ENCODE measurements around the gene BAZ2B.

BAZ2B gene

GRCh38 chr2:159612255-159612901 lies 4.0 kb downstream of the BAZ2B start:
- Histone ChIP-seq H3K27me3 (ENCODE audit: low read depth) (no peaks in the 10 kb centered on the region), H3K9me3 (no peaks in the 10 kb centered on the region), H3K4me1 (peaks cover 44% of the 10 kb centered on the region), H3K36me3 (replicated peaks) (no peaks in the 10 kb centered on the region), H3K4me3 (no peak overlapping the region)
- peak in 1 of 2 experiments; percentile 44 for DNase-seq (ENCODE audit: low spot score in 2 of 2)
- in situ Hi-C loops (cut with MboI; ENCODE audit: low sequenced_read_pairs): no loop called here

GRCh38 chr2:159609811-159610549 lies 6.4 kb downstream of the BAZ2B start:
- in situ Hi-C loops (cut with MboI; ENCODE audit: low sequenced_read_pairs): loop anchor here (5.0 kb wide), 1 partner anchor 102 kb away; the partner anchor contains the start of gene MARCHF7
- Histone ChIP-seq H3K27me3 (ENCODE audit: low read depth) (no peaks in the 10 kb centered on the region), H3K4me3 (no peak overlapping the region)

GRCh38 chr2:159608723-159609308 lies 7.5 kb downstream of the BAZ2B start:
- no peaks in the 10 kb centered on the region for H3K36me3 ChIP-seq (replicated peaks)
- no peaks in the 10 kb centered on the region for H3K9me3 ChIP-seq
- H3K27me3 ChIP-seq (ENCODE audit: low read depth): no peaks in the 10 kb centered on the region
- DNase-seq (ENCODE audit: low spot score in 2 of 2): no peak
- H3K4me3 ChIP-seq: no peak overlapping the region
- in situ Hi-C loops (cut with MboI; ENCODE audit: low sequenced_read_pairs): loop anchor here (5.0 kb wide), 1 partner anchor 103 kb away; the partner anchor contains the start of gene MARCHF7
- peaks cover 48% of the 10 kb centered on the region for H3K4me1 ChIP-seq

More at GRCh38 chr2:159609811-159610549, 6.4 kb downstream of the BAZ2B start:
- no peak for DNase-seq (ENCODE audit: low spot score in 2 of 2)
- H3K9me3 ChIP-seq: no peaks in the 10 kb centered on the region
- no peaks in the 10 kb centered on the region for H3K36me3 ChIP-seq (replicated peaks)
- H3K4me1 ChIP-seq: peaks cover 50% of the 10 kb centered on the region

- peaks cover 48% of the 10 kb centered on the region for H3K4me1 ChIP-seq
These were observed 8.2 kb downstream of the BAZ2B start for GRCh38 chr2:159608108-159608507.

DNA sequence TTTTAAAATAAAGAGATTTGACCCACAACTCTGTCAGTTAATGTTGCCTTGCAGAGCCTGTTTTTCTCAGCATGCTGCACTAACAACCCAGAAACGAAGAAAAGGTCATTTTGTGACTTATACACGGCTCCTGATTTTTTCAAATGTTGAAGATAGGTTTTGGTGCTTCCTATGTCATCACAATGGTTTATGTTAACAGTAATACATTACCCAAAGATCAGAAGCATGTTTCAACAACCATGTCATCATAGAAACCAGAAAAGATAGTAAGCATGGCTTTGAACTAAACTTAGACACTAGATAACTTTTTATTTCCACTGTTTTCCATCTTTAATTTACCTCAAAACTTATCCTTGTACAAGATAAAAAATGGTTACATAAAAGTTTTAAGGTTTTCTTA lies 10.1 kb downstream of the BAZ2B start:
- H3K4me1 ChIP-seq: peaks cover 37% of the 10 kb centered on the region
- in situ Hi-C loops (cut with MboI; ENCODE audit: low sequenced_read_pairs): loop anchor here (5.0 kb wide), 1 partner anchor 106 kb away; the partner anchor contains the start of gene MARCHF7

More at GRCh38 chr2:159608108-159608507, 8.2 kb downstream of the BAZ2B start:
- Histone ChIP-seq H3K36me3 (replicated peaks) (no peaks in the 10 kb centered on the region), H3K27me3 (ENCODE audit: low read depth) (no peaks in the 10 kb centered on the region), H3K9me3 (no peaks in the 10 kb centered on the region), H3K4me3 (no peak overlapping the region)
- DNase-seq (ENCODE audit: low spot score in 2 of 2): no peak
- in situ Hi-C loops (cut with MboI; ENCODE audit: low sequenced_read_pairs): loop anchor here (5.0 kb wide), 1 partner anchor 104 kb away; the partner anchor contains the start of gene MARCHF7

DNA sequence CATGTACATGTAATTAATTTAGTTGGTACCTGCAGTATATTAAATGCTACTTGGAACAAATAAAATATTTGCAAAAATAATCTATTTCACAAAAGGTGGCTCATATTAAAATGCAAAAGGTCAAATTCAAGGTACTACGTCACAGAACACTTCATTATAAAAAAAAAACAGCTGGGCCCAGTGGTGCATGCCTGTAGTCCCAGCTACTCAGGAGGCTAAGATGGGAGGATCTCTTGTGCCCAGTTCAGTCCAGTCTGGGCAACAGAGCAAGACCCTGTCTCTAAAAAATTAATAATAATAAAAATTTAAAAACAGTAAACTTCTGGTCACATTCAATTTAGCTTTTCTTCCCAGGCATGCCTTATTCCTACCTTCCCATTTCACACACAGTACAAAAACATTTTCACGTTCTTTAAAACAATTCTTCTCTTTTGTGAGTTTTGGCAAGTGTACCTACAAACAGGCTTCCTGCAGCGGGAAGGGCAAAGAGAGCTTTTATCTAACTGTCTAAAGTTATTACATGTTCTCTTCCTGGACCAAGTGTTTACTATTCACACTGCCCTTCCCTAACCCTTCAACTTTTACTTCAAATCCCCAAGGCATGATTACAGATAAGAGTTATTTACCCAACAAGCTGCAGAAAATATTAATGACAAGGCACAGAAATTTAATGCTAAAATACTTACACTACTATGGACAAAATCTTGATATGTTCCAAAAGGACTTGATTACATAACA lies 10.7 kb downstream of the BAZ2B start:
- Histone ChIP-seq H3K36me3 (replicated peaks) (no peaks in the 10 kb centered on the region), H3K9me3 (no peaks in the 10 kb centered on the region), H3K4me1 (peaks cover 35% of the 10 kb centered on the region), H3K4me3 (no peak overlapping the region), H3K27me3 (ENCODE audit: low read depth) (no peaks in the 10 kb centered on the region)
- in situ Hi-C loops (cut with MboI; ENCODE audit: low sequenced_read_pairs): loop anchor here (5.0 kb wide), 1 partner anchor 107 kb away; the partner anchor contains the start of gene MARCHF7
- DNase-seq (ENCODE audit: low spot score in 2 of 2): peak in 1 of 2 experiments; percentile 14

More for the DNA sequence above, 10.1 kb downstream of the BAZ2B start:
- H3K4me3 ChIP-seq: no peak overlapping the region
- H3K36me3 ChIP-seq (replicated peaks): no peaks in the 10 kb centered on the region
- H3K9me3 ChIP-seq: no peaks in the 10 kb centered on the region
- H3K27me3 ChIP-seq (ENCODE audit: low read depth): no peaks in the 10 kb centered on the region
- DNase-seq (ENCODE audit: low spot score in 2 of 2): no peak

- Histone ChIP-seq H3K4me3 (no peak overlapping the region), H3K9me3 (no peaks in the 10 kb centered on the region), H3K4me1 (peaks cover 29% of the 10 kb centered on the region), H3K27me3 (ENCODE audit: low read depth) (no peaks in the 10 kb centered on the region), H3K36me3 (replicated peaks) (no peaks in the 10 kb centered on the region)
- in situ Hi-C loops (cut with MboI; ENCODE audit: low sequenced_read_pairs): no loop called here
- no peak for DNase-seq (ENCODE audit: low spot score in 2 of 2)
These were observed 12.2 kb downstream of the BAZ2B start for GRCh38 chr2:159604159-159604558.

DNA sequence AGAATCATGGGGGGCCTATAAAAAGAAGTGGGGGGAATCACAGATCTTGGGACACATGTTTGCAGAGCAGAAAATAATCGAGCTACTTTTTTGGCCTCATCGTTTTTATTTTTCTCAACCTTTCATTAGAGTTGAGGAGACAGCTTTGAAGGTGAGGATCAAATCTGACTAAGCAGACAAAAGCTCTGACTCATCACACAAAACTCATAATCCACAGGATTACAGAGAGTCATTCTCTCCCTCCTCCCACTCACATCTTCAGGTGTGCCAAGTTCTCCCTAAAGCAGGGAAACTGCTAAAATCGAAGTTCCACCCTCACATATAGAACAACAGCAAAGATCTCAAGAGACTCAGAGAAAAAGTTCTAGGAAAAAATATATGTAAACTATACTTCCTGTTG lies 15.6 kb downstream of the BAZ2B start:
- Histone ChIP-seq H3K4me3 (no peak overlapping the region), H3K9me3 (no peaks in the 10 kb centered on the region), H3K4me1 (peaks cover 15% of the 10 kb centered on the region), H3K27me3 (ENCODE audit: low read depth) (no peaks in the 10 kb centered on the region), H3K36me3 (replicated peaks) (no peaks in the 10 kb centered on the region)
- in situ Hi-C loops (cut with MboI; ENCODE audit: low sequenced_read_pairs): no loop called here
- DNase-seq (ENCODE audit: low spot score in 2 of 2): peak in 1 of 2 experiments; percentile 40

GRCh38 chr2:159595410-159596046 lies 20.8 kb downstream of the BAZ2B start:
- Histone ChIP-seq H3K4me1 (peaks cover 2% of the 10 kb centered on the region), H3K4me3 (no peak overlapping the region), H3K27me3 (ENCODE audit: low read depth) (no peaks in the 10 kb centered on the region), H3K9me3 (no peaks in the 10 kb centered on the region), H3K36me3 (replicated peaks) (no peaks in the 10 kb centered on the region)
- in situ Hi-C loops (cut with MboI; ENCODE audit: low sequenced_read_pairs): no loop called here
- no peak for DNase-seq (ENCODE audit: low spot score in 2 of 2)

DNA sequence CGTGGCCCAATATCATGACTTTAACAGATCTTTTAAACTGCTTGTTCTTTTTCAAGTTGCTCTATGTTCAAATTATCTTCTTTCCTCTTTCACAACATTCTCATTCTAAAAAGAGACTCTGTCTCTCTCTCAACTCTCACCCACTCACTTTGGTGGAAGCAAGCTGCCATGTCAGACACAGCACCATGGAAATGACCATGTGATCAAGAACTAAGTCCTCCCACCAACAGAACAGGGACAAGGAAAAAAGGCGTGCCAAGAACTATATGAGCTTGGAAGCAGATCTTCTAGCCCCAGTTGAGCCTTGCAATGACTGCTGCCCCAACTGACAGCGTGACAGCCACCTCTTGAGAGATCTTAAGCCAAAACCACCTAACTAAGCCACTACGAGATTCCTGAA lies 23.9 kb downstream of the BAZ2B start:
- in situ Hi-C loops (cut with MboI; ENCODE audit: low sequenced_read_pairs): no loop called here
- Histone ChIP-seq H3K4me1 (no peaks in the 10 kb centered on the region), H3K9me3 (no peaks in the 10 kb centered on the region), H3K36me3 (replicated peaks) (no peaks in the 10 kb centered on the region), H3K27me3 (ENCODE audit: low read depth) (no peaks in the 10 kb centered on the region), H3K4me3 (no peak overlapping the region)
- DNase-seq (ENCODE audit: low spot score in 2 of 2): no peak

DNA sequence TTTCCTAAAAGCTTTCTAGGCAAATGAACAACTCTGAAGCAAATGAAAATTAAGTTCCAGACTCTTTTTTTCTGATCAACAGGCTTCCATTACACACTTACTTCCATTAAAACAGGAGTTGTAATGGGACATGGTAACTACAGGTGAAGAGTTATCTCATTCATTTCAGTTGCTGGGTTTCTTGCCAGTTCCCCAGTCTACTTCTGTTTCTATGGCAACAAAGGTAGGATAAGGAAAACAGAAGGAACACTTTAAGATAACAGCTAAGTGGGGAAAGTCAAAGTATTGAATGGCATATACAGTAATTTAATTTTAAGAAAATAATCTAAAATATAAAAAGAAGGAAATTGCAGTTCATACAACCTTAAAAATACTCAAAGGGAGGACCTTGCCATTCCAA lies 25.1 kb downstream of the BAZ2B start:
- H3K9me3 ChIP-seq: no peaks in the 10 kb centered on the region
- H3K27me3 ChIP-seq (ENCODE audit: low read depth): no peaks in the 10 kb centered on the region
- no peaks in the 10 kb centered on the region for H3K36me3 ChIP-seq (replicated peaks)
- DNase-seq (ENCODE audit: low spot score in 2 of 2): no peak
- no peaks in the 10 kb centered on the region for H3K4me1 ChIP-seq
- in situ Hi-C loops (cut with MboI; ENCODE audit: low sequenced_read_pairs): no loop called here
- H3K4me3 ChIP-seq: no peak overlapping the region

- H3K36me3 ChIP-seq (replicated peaks): no peaks in the 10 kb centered on the region
- in situ Hi-C loops (cut with MboI; ENCODE audit: low sequenced_read_pairs): no loop called here
- H3K27me3 ChIP-seq (ENCODE audit: low read depth): no peaks in the 10 kb centered on the region
- H3K4me3 ChIP-seq: no peak overlapping the region
- H3K9me3 ChIP-seq: no peaks in the 10 kb centered on the region
- DNase-seq (ENCODE audit: low spot score in 2 of 2): no peak
- no peaks in the 10 kb centered on the region for H3K4me1 ChIP-seq
These were observed 27.1 kb downstream of the BAZ2B start for GRCh38 chr2:159589286-159589685.

GRCh38 chr2:159586034-159586433 lies 30.3 kb downstream of the BAZ2B start:
- in situ Hi-C loops (cut with MboI; ENCODE audit: low sequenced_read_pairs): no loop called here
- H3K4me1 ChIP-seq: no peaks in the 10 kb centered on the region
- no peaks in the 10 kb centered on the region for H3K9me3 ChIP-seq
- H3K4me3 ChIP-seq: no peak overlapping the region
- no peak for DNase-seq (ENCODE audit: low spot score in 2 of 2)
- no peaks in the 10 kb centered on the region for H3K27me3 ChIP-seq (ENCODE audit: low read depth)
- no peaks in the 10 kb centered on the region for H3K36me3 ChIP-seq (replicated peaks)

Measured in HAP-1 (cell line).